GM12865 (cell line): ENCODE data around the gene DISP2.

Experiments
- DNase-seq: peaks from one replicate; pipeline ENCODE4 v3.0.0; 2010; ENCODE audit warnings: low read depth
- H3K4me3 ChIP-seq: 2 replicates; pipeline ENCODE4 v1.5.1; 2011; ENCODE audit warnings: mild to moderate bottlenecking, low read depth, low read length, control low read depth
- CTCF ChIP-seq: IDR thresholded peaks from 2 replicates; pipeline ENCODE4 v1.5.1; 2011; ENCODE audit warnings: low read length, control low read depth, low read depth, inconsistent platforms; ENCODE audit not compliant: insufficient read depth; ENCODE audit errors: missing control alignments

DISP2 gene

GRCh38 chr15:40346579-40347558, 11.2 kb upstream of the DISP2 start:
- H3K4me3 ChIP-seq, result no peak overlapping the region
- no peak for TF ChIP-seq CTCF
- DNase-seq, result no peak

GRCh38 chr15:40347559-40348473, 10.2 kb upstream of the DISP2 start:
- no peak for TF ChIP-seq CTCF
- H3K4me3 ChIP-seq, result no peak overlapping the region
- DNase-seq, result no peak

DNA sequence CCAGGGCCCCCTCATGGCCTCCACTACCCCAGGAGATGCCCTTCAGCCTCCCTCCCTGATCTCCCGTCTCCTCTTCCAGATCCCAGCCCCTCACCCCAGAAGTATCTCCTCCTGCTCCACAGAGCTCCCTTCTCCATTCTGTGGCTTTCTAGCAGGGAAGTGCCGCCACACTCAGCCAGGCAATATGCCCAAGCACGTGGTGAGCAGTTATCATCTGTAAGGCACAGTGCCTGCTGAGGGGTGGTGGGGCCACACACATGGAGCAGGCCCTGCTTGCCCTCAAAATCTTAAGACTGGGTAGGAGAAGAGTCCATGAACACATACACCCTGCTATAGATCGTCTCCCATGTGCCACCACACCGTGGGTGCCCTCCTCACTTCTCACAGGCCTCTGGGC, 9.5 kb upstream of the DISP2 start:
- no peak for TF ChIP-seq CTCF
- H3K4me3 ChIP-seq, result no peak overlapping the region
- no peak for DNase-seq

GRCh38 chr15:40349163-40349562, 8.9 kb upstream of the DISP2 start:
- H3K4me3 ChIP-seq, result no peak overlapping the region
- no peak for TF ChIP-seq CTCF
- DNase-seq, result no peak

DNA sequence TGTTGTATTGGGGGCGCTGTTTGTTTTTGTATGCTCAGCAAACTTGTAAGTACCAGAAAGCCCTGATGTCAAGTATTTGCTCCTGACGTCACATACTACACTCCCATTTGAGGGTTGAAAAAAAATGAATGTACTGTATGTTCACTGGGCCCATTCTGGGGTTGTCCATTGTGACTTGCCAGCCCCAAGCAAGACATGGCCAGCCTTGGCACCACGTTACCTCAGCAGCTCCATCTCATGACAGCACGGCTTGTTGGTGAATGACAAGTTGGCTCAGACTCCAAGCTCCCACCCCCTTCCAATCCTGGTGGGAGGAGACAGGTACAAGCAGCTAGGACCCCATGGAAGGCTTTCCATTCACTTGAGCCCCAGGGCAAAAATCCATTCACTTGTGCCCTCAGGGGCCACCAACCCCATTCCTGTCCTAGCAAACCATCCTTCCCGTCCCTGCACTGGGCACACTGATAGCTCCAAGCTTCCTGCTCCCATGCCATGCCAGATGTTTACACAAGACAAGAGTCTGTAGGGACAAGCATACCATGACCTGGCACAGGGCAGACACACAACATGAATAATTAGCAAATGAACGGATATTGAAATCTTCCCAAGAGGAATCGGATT, 5.6 kb upstream of the DISP2 start:
- no peak overlapping the region for H3K4me3 ChIP-seq
- no peak for DNase-seq
- no peak for TF ChIP-seq CTCF

GRCh38 chr15:40353697-40354096, 4.3 kb upstream of the DISP2 start:
- DNase-seq, result no peak
- TF ChIP-seq CTCF, result no peak
- no peak overlapping the region for H3K4me3 ChIP-seq
